GM21529 (cell line): ENCODE data around the gene ZHX3.

Experiments used
- ATAC-seq: cut with Tn5 transposase; IDR thresholded peaks from one replicate; pipeline ENCODE4 v1.9.1; 2021; ENCODE audit not compliant: unreplicated experiment

ZHX3 gene

DNA sequence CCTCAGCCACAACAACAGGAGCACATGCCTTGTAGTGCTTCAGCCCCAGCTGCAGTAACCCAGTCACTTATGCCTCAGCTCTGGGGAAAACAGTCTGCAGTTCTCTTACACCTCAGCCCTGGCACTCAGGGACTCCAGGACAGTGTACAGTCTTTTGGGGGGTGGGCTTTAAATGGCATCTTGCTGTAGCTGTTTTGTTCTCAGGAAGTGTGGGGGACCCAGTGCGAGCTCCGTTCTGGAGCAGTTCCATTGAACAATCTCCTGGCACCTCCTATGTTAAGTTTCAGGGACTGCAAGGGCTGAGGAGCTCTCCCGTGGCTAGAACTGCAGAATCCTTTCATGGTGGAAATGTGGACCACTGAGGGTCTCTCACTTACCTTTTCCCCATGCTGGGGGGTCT is 125.0 kb downstream of the ZHX3 start:
- no peak for ATAC-seq

DNA sequence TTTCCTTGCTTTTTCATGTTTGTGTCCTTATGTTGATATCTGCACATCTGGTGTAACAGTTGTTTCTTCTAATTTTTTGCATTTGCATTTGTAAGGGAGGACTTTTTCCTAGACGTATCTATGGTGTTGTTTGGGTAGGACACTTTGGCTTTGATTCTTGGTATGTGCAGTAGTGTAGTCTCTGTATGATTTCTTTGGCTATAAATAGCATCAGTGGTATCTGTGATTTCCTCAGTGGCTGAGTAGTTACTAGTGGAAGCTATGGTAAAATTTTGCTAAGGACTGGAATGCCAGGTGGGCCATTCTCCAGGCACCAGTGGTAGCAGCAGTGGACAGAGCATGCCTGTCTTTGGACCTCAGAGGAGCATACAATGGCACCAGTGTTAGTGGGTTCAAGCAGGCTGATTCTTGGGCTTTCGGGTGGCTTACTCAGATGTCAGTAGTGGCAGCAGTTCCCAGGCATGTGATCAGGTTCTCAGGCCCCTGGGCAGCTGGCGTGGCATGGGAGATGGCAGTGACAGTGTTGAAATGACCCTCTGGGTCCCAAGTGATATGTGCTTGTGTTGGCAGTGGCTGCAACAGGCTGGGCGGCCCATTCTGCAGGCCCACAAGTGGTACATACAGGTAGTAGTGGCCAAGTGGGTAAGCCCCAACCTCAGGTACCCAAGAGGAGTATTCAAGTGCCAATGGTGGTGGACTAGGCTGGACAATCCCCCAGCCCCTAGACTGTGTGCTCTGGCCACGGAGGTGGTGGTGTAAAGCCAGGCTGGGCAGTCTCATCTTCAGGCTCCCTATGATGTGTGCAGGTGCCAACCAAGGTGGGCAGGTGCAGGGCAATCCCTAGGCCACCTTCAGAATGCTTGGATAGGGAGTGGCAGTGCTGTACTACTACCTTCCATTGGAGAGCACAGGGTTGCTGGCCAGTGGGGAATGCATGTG is 125.7 kb downstream of the ZHX3 start:
- no peak for ATAC-seq

DNA sequence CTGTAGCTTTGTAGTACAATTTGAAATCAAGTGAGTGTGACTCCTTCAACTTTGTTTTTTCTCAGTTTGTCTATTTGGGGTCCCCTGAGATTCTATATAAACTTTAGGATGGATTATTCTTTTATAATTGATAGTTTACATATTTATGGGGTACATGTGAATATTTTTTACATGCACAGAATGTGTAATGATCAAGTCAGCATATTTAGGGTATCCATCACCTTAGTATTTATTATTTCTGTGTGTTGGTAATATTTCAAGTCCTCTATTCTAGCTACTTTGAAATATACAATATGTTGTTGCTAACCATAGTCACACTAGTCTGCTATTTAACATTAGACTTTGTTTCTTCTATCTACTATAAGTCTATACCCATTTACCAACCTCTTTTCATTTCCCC is 129.9 kb downstream of the ZHX3 start:
- no peak for ATAC-seq

DNA sequence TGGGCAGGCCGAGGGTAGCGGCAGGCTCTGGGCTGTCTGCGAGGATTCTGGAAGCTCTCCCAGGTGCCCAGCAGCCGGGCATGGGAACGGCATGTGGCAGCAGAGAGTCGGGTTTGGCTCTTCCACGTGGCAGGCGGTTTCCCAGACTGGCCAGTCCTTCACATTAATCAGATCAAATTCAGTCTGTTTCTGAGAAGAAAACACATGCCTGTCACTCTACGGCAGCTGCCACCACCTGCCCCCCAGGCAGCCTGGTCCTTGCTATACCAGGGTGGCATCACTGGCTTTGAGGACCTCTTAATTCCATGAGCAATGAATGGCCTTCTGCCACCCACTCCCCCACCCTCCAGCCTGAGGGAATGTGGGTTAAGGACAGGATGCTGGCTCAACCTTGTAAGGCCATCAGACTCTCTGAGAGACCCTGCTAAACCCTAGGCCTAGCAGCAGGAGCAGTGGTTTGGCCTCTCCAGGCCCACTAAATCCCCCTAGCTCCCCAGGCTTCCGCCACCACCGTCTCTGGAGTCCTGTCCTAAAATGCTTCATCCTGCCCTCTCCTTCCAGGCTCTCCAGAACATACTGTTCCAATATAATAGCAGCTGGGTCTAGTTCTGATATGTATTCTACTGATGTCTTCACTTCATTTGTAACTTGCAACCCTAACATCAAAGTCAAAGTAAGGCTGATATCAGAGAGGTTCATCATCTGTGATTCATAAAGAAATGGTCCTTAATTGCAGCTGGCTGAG is 132.3 kb downstream of the ZHX3 start:
- no peak for ATAC-seq

DNA sequence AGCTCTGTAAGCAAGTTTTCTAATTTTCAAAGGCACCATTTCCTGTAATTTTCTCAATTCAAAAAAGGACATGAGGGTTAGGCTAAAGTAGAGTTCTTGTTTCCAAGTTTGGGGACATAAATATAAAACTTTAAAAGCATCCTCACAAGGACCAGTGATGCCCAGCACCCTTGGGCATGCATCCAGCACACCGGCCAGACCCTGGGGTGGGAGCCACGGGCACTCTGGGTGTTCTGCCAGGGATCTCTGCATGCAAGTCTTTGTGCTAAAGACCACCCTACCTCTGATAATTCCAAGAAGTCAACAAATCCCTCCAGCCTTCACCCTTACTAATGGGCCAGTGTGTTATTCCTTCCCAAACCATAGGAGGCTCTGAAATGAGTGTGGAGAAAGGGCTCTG is 133.7 kb downstream of the ZHX3 start:
- ATAC-seq: no peak

DNA sequence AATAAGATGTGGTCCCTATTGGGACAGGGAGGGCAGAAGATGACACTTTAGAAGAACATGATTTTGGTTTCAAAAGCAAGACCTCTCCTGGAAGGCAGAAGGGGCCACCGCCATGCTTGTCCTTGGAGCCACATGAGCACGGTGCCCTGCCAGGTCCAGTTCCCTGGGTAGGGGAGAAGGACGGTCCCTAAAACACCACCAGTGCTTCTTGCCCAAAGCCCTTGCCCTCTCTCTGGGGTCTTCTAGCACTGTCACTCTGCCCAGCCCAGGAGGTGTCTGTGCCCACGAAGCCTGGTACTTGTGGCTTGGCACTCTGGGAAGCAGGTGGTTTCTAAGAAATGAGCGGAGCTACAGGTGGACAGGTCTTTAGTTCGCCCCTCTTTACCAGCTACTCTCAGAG is 134.1 kb downstream of the ZHX3 start:
- ATAC-seq: no peak

DNA sequence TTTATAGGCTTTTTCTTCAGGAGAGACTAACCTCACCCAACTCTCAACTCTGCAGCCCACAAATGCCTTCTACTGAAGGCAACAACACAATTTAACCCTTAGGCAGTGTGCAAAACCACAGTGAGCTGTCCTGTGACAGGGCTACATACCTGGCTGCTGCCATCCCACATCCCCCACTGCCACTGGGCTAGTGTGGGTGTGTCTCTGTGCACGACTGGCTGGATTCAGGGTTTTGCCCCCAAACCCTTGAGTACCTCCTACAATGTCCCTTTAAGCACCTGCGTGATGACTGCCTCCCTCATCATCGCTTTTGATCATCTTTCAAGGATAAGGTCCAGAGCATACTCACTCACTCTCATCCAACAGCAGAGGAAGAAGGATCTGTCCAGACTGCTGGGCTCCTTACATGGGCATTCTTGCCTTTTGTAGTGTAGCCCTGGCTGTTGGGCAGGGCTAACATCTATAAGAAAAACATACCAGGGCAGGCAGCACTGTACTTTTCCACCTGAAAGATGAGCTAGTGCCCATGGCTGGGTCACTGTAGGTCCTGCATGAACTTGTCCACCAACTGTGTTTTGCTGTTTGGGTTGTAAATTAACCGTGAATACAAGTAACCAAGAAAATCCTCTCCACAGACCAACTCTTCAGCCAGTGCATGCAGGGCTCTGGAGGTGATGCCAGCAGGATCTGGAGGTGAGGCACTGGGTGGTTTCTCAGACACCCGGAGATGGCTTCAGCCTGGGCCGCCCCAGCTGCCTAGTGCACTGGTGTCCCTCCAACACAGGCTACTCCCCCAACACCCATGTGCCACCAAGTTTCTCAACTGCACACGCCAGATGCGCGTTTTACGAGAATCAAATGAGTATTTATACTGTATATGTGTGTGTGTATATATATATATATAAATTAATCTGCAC is 135.0 kb downstream of the ZHX3 start:
- no peak for ATAC-seq

DNA sequence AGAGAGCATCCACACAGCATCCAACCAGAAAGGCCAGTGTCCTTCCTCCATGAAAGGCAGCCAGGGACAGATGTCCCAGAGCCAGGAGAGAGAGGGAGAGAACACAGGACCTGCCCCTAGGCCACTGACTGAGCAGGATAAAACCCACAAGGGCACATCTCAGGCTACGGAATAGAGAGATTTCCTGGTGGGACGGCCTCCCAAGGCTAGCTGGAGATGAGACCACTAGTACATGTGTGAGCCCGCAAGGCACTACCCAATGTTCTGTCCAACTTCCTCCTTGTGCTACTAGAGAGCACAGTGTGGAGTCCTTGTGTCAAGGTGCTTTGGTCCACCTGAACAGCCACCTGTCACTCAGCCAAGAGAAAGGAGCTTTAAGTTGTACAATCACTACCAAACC is 136.0 kb downstream of the ZHX3 start:
- ATAC-seq: no peak

DNA sequence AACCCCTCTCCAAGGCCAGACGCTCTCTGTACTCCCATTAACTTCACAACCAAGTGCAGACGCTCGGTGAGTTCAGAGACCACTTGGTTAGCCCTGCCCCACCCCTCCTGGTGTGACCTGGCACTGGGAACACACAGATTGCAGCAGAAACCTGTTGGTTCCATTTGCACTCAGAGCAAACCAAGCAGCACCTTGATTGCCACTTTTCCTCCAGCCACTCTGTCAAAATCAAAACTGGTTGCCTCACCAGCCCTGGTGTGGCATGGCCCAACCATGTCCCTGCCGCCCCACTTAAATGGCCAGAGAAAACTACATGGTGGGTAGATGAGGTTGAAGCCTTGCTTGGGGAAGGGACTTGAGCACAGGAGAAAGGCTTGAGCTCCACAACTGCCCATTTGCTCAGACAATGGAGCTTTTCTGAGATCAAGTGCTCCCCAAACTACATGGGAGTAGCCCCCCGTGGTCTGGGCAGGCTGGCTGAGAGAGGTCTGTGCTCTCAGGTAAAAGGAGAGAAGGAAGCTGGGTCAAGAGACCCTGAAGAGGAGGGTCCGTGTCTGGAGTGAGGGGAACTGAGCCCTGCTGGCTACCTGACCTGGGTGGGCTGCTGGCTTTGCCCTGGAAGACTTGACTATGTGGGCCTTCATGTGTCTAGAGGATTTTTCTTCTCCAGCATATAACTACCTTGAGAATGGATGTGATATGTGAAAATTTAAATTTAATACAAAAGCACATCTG is 136.8 kb downstream of the ZHX3 start:
- ATAC-seq: no peak

DNA sequence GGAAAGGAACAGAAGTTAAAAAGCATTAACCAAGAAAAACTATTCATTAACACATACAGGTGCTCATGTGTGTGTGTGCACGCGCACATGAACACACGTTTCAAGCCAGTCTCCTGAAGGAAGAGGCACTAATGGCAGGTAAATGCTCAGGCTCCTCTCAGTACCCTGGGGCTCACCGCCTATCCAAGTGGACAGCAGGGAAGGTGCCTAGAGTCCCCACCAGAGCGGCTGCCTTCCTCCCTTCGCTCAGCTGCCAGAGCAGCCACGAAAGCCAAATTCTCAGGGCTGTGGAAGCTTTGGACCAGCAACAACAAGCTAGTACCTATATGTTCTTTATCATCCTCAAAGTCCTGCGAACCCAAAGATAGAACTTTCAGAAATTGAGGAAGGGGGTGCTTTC is 137.6 kb downstream of the ZHX3 start:
- no peak for ATAC-seq

DNA sequence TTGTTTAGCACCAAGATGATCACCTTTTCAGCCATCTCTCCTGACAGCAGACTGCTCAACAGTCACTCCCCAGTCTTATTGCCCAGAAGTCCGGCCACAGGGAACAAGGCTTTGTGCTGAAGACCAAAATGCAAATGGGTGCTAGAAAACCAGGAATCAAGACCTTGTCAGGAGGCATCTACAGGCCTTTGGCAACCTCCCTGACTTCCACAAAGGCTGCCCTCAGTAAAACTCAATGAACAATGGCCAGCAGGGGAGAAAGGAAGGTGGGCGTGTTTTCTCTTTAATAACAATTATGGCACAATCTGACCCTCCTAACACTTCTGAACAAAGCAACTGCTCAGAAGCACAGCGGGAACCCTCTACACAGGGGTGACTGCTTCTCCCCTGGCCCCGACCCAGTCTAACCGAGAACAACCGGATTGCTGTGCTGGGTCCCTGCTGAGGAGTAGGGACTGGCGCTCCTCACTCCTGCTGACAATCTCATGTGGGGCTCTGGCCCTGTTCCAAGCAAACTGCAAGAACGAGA is 138.6 kb downstream of the ZHX3 start:
- no peak for ATAC-seq

DNA sequence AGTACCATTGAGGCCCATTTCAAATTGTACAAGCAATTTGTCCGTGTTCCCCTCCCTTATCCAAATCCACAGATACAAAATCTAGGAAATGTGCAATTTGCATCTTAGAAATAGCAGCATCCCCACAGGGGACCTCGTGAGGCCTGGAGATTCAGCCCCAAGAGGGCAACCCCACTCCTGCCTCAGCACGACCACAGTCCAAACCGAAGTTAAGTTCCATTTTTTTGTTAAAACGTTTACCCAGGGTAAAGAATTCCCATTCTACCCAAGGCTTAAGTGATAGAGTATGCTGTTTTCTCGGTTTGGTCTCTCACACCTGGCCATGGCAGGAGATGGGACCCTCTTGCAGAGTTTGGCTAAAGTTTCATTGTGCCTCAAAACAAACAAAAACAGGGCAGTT is 139.0 kb downstream of the ZHX3 start:
- ATAC-seq: no peak

DNA sequence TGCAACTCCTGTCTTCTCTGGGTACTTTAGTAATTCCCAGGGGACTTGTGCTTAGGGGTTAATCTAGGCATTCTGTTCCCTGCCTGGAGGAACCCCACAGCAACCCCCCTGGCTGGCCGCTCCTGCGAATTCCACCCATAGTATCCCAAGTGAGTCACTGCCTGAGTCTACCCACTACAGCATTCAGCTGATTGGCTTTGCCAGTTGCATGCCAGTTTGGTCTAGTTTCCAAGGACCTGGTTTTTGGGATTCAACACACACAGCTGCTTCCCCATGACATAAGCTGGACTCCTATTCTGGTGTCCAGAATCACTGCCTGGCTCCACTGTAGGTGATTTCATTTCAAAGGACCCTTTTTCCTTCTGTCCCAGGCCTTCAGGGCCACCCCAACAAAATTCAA is 139.9 kb downstream of the ZHX3 start:
- no peak for ATAC-seq

DNA sequence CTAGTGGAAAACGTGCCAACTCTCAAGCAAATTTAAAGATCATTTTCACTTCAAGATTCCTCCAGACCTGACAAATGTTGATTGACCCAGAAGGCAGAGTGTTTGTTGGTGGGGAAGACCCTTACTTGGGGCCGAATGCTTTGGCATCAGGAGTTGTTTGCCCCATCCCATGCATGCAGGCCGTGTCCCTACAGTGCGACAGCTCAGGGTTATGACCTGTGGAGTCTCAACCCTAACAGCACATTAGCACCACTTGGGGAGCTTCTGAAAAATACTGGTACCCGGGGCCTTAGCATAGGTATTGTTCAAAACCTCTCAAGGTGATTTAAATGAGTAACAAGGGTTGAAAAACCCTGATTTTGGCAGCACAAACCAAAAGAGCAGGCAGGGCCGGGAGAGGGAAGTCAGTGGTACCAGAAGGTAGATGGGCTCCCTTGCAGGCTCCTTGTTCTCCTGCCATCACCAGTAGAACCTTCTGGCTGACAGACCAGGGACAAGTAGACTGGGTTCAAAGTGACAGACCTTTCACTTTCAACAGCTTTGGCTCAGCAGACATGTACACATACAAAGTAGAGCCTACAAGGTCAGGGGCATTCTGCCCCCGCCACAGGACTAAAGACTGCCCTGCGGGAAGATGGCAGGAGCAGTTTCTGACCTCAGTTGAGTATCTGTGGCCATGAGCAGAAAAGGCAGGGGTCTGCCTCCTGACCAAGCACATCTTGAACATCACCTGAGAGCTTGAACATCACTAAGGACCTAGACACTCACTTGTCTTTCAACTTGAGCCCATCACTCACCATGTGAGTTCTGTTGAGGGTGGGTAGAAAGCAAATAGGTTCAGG is 140.6 kb downstream of the ZHX3 start:
- no peak for ATAC-seq

DNA sequence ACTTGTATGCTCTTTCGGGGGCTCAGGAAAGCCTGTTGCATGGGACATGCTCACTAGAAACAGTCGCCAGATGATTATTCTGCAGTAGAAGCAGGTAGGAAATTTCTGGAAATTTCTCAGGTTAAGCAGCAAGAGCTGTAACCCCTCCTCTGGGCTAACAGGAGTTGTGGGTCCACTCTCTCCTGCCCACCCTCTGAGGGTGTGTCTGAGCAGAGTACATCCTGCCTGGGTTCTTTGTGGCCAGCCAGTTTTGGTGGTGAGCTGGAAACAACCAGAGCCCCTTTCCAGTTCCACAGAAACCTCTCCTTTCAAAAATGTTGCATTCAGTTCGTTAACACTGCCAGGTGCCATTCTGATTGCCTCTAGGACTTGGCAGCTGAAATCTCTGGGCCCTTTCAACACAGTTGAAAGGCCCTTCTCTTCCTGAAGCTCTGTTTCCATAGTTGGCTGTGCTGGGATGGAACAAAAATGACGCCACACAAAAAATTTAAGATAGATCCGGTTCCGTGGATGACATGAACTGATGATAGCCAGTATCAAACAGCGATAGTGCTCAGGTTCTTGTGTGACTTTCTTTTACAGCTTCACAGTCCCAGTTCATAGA is 141.7 kb downstream of the ZHX3 start:
- ATAC-seq: no peak

DNA sequence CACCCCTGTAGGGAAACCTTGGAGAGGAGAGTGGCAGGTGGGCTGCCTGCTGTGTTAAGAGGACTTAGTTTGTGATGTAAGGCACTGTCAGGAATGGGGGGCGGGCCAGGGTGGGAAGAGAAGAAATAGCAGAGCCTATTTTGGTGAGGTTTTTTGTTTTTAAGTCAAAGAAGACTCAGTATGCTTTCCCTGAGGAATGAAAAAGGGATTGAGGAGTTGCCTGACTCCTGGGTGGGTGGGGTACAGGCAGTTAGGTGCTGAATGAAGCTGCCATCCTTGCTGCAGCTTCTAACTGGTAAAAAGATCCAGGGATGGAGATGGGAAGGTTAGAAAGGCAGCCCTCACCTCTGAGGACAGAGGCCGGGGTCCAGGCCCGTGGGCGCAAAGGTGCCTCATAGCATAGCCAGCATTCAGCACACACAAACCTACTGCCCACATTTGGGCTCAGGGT is 142.3 kb downstream of the ZHX3 start:
- no peak for ATAC-seq

DNA sequence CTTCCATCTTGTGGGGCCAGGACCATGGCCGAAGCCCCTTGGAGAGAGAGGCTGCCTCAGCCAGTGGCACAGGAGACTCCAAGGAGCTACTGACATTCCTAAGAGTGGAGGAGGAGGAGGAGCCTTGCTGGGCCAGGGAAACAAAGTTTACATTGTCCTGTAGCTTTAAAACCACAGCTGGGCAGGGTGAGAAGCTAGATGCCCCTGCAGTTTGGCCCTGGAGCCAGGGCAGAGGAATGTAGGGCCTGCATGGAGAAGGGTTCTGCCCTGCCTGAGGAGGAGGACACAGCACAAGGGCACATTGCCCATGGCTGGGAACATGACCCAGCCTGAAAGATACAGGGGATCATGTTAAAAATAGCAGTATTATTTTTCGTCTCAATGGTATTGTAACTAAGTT is 142.7 kb downstream of the ZHX3 start:
- no peak for ATAC-seq

DNA sequence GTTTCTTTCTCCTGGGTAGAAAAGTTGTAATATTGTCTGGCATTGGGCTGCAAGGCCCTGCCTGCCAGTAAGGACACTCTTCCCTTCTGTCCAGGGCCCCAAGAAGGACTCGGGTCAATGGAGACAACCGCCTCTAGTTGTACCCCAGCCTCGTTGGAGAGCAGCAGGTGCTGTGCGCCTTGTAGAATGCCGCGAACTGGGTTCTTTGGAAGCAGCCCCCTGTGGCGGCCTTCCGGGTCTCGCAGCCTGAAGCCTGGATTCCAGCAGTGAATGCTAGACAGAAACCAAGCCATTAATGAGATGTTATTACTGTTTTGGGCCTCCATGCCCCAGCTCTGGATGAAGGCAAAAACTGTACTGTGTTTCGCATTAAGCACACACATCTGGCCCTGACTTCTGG is 143.2 kb downstream of the ZHX3 start:
- no peak for ATAC-seq

DNA sequence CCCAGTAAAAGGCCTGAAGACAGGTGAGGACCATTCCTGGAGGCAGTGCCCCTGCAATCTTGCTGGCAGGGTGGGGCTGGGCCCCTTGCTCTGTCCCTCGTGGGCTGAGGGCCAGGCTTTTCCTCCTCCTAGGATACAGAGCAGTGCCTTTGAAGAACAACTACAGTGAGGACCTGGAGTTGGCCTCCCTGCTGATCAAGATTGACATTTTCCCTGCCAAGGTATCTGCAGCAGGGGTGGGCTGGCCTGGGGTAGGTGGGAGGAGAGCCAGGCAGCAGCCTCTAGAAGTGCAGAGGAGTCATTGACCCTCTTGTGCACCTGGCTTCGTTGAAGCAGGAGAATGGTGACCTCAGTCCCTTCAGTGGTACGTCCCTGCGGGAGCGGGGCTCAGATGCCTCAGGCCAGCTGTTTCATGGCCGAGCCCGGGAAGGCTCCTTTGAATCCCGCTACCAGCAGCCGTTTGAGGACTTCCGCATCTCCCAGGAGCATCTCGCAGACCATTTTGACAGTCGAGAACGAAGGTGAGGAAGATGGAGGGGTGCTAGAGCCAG is 143.7 kb downstream of the ZHX3 start:
- no peak for ATAC-seq
